Limb (tissue), 2 donors: Measurements from ENCODE around the gene STYK1.

Experiments used
- DNase-seq, 2 donors: peaks; one replicate each; pipeline ENCODE4 v3.0.0-alpha.2; 2016; ENCODE audit errors: extremely low spot score in 2 of 2

Gene STYK1

DNA sequence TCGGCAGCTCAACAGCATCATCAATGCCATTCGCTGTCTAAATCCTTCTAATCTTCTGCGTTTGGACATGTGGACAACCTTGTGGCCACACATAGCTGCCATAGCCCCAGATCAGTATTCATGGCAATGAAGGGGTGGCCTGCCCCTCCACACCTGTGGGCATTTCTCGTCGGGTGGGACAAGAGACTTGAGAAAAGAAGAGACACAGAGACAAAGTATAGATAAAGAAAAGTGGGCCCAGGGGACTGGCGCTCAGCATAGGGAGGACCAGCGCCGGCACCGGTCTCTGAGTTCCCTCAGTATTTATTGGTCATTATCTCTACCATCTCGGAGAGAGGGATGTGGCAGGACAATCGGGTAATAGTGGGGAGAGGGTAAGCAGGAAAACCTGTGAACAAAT lies 102.7 kb downstream of the STYK1 start:
- no peak for DNase-seq
